NCI-H2196 treated with DMSO at 0.1 percent for 48 hours (cell line): ENCODE results near the gene LASP1NB.
"Not testable (repeated sequence)": the region's sequence is repeated elsewhere in the genome, so short reads cannot be mapped to it uniquely, and the experiment has no call there.

Experiments used
- DNase-seq: peaks from one replicate; lab custom pipeline; 2025; ENCODE audit not compliant: unreplicated experiment; lab: John Stamatoyannopoulos, UW

LASP1NB gene

GRCh38 chr17:38896346-38896954, 29.0 kb upstream of the LASP1NB start:
- no peak for DNase-seq

DNA sequence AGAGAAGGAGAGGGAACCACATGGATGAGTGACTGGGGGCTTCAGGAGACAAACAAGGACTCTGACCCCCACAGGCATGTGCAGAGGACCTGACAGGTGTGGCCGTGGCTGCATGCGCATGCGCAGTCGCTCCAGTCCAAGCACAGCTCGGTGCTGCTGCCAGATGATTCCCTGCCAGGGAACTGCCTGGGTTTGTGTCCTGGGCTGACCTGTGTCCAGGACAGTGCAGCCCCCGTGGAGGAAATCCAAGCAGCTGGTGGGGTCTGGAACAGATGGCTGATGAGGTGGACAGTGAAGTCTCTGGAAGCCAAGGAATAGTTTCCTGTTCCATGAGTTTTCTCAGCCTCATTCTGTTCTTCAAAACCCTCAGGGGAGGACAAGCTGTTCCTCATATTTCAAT, 28.2 kb upstream of the LASP1NB start:
- no peak for DNase-seq

GRCh38 chr17:38897671-38898290, 27.6 kb upstream of the LASP1NB start:
- no peak for DNase-seq

- DNase-seq: no peak
Observed at GRCh38 chr17:38898291-38898679, 27.1 kb upstream of the LASP1NB start.

DNA sequence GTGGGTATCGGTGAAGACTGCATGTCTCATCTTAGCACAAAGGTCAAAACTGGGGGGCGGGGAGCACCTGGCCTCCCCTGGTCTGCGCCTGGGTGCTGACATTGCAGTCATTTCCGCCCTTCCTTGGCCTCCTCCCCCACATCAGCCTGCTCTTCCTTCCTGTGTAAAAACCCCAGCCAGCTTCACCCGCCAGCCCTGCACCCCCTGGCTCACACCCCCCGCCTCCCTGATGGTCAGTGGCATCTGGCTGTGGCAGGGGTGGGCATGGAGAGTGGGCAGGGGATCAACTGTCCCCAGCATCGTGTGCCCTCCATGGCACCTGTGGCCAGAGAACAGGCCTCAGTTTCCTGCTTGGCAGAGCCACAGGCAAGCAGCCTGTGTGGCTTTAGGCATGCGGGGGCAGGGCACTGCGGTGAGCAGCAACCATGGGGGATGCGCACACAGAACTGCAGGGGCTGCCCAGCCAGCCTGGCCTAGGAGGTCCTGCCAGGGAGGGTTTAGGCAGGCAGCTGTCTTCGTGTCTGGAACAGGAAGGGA, 26.5 kb upstream of the LASP1NB start:
- DNase-seq: no peak

DNA sequence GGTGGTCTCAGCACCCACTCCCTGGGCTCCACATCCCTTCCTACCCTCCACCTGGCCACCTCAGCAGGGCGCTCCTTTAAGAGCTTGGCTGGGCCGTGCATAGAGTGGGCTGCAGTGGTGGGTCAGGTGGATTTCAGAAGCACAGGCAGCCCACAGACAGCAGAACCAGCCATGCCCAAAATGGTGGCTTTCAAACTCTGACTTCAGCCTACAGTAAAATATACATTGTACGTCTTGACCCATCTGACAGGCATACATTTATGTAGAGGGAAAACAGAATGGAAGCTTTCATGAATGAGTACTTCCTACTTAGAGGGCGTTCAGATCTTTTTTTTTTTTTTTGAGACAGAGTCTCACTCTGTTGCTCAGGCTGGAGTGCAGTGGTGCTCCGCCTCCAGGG, 26.0 kb upstream of the LASP1NB start:
- DNase-seq: no peak

DNA sequence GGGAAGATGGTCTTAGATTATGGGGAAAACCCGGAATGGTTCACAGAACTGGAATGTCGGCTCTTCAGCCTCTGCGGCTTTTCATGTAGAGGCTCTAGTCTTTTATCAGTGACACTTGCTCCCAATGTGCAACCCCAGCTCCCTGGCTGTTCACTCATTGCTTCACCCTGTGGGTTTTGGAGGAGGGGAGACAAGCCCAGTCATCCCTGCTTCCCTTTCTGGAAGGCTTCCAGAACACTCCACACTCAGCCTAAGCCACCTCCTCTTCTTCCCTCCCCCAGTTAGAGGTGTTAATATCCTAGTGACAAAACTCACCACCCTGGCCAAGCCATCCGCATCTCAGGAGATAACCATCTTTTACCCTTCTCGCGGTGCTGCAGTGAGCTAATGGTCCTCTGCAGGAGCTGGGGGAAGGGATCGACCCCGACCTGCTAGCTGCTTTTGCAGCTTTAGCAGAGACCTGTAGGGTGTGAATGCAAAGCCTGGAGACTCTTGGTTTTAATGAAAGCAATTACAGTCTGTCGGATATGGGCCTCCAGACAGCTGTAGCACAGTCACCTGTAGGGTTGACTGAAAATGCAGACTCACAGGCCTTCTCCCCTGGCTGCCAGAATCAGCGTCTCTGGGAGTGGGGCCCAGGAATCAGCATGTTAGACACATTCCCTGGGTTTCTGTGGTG, 24.3 kb upstream of the LASP1NB start:
- no peak for DNase-seq

- no peak for DNase-seq
Observed at GRCh38 chr17:38903404-38903803, 22.0 kb upstream of the LASP1NB start.

DNA sequence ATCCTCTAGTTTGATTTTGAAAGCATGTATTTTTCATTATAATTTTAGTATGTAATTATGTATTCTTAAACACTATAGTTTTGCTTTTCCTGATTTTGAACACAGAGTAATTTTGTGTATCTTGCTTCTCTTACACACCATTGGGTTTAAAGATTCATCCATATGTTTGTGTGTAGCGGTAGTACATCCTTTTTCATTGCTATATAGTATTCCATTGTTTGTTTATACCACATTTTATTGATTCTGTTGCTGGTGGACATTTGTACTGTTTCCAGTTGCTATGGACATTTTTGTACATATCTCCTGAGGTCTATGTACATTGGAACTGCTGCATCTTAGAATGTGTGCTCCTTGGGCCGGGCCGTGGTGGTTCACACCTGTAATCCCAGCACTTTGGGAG, 20.5 kb upstream of the LASP1NB start:
- no peak for DNase-seq

DNA sequence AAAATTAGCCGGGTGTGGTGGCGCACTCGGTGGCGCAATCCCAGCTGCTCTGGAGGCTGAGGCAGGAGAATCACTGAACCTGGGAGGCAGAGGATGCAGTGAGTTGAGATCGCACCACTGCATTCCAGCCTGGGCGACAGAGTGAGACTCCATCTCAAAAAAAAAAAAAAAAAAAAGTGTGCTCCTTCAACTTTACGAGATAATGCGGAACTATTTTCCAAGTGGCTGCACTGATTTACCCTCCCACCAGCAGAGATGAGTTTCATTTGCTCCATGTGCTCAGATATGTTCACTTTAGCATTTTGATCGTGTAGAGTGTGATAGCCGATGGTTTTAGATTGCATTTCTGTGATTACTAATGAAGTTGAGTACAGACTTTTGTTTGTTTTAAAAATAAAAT, 20.0 kb upstream of the LASP1NB start:
- no peak for DNase-seq

- DNase-seq: no peak
Observed at GRCh38 chr17:38906460-38907228, 18.8 kb upstream of the LASP1NB start.

DNA sequence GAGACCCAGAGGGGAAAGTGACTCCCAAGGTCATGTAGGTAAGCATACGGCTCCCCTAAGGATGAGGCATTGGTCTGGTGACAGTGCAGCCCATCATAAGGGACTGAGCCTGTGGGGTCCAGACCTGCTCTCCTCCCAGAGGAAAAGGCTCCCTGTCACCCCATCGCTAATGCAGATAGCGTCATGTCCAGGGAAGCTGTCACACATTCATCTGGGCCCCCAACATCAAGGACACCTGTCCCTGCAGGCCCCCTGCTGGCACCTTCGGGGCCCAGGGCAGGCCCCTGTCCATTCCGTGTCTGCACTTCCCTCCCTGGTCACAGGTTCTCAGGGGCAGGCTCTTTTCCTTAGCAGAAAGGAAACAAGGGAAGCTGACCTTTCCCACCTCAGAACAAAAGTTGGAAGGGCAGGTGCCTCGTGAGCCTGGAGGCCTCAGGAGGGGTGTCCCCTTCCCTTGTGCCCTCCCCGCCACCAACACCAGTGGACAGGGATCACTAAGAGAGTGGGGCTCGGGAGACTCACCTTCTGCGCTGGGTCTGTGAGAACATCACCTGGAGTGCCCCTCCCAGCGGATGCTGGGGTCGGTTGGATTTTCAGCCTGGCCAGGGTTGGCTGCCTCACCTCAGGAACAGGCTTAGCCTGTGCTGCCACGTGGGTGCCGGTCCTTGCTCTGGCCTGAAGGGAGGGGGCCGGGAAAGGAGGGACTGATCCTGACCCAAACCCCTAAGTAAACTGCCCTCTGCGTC, 17.3 kb upstream of the LASP1NB start:
- no peak for DNase-seq

- DNase-seq: no peak
Observed at GRCh38 chr17:38908676-38909181, 16.7 kb upstream of the LASP1NB start.

GRCh38 chr17:38910325-38910724, 15.1 kb upstream of the LASP1NB start:
- DNase-seq: no peak

DNA sequence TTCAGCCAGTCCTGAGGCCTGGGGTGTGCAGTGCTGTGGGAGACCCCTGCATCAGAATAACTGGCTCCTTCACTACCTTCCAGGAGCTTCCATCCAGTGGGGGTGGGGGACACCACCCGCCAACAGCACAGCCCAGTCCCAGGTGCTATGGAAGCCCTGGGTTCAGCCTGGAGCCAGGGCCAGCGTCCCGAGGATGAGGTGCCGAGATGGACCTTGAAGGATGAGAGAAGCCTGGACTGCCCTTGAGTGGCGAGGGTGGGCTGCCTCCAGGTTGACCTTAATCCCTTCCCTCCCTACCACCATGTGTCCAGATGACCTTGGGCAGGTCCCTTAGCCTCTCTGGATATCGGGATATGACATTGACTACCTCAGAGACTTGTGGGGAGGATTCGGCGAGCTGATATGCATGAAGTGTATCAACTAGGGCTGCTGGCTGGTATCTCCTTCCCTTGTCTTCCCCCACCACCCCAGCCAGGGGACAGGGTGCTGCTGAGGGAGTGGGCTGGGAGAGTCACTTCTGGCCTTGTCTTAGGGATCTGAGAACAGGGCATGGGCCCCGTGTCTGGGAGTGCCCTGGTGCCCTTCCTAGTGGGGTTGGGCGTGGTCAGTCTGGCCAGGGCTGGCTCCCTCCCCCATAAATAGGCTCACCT, 14.2 kb upstream of the LASP1NB start:
- DNase-seq: no peak

GRCh38 chr17:38911731-38912081, 13.7 kb upstream of the LASP1NB start:
- not testable (repeated sequence) for DNase-seq

- DNase-seq: no peak
Observed at GRCh38 chr17:38912221-38912813, 13.1 kb upstream of the LASP1NB start.

- no peak for DNase-seq
Observed at GRCh38 chr17:38914741-38915638, 10.4 kb upstream of the LASP1NB start.

DNA sequence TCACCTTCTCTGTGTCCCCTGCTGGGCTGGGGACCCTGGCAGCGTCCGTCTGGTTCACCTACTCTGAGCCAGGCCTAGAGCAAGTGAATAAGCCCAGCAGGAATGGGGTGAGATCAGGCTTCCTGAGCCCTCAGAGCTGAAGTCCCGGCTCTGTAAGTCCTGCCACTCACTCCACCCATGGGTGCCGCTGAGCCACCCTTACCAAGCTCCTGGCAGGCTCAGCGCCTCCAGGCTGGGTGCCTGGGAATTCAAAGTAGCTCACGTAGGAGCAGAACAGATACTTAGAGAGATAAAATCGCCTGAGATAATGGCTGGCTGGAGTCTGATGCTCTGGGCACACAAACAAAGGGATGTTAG, 9.8 kb upstream of the LASP1NB start:
- no peak for DNase-seq
